GM10266 (cell line): ENCODE measurements around the gene KIF1B.
"Not testable (repeated sequence)": the region's sequence is repeated elsewhere in the genome, so short reads cannot be mapped to it uniquely, and the experiment has no call there.

Experiments
- DNase-seq: peaks from one replicate; pipeline ENCODE4 v3.0.0; 2012; ENCODE audit errors: extremely low spot score
- TF ChIP-seq, protein P1 (sequence below): IDR thresholded peaks from 2 replicates; pipeline ENCODE4 v1.5.1; 2012; ENCODE audit warnings: mild to moderate bottlenecking, low read depth; ENCODE audit not compliant: control insufficient read depth, insufficient read depth; ENCODE audit errors: missing control alignments

Gene KIF1B

GRCh38 chr1:10217748-10218441 is 7.5 kb downstream of the KIF1B start:
- TF ChIP-seq, protein P1, sequence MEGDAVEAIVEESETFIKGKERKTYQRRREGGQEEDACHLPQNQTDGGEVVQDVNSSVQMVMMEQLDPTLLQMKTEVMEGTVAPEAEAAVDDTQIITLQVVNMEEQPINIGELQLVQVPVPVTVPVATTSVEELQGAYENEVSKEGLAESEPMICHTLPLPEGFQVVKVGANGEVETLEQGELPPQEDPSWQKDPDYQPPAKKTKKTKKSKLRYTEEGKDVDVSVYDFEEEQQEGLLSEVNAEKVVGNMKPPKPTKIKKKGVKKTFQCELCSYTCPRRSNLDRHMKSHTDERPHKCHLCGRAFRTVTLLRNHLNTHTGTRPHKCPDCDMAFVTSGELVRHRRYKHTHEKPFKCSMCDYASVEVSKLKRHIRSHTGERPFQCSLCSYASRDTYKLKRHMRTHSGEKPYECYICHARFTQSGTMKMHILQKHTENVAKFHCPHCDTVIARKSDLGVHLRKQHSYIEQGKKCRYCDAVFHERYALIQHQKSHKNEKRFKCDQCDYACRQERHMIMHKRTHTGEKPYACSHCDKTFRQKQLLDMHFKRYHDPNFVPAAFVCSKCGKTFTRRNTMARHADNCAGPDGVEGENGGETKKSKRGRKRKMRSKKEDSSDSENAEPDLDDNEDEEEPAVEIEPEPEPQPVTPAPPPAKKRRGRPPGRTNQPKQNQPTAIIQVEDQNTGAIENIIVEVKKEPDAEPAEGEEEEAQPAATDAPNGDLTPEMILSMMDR = no peak
- DNase-seq = no peak

GRCh38 chr1:10220200-10220599 is 9.8 kb downstream of the KIF1B start:
- TF ChIP-seq, protein P1 = no peak

DNA sequence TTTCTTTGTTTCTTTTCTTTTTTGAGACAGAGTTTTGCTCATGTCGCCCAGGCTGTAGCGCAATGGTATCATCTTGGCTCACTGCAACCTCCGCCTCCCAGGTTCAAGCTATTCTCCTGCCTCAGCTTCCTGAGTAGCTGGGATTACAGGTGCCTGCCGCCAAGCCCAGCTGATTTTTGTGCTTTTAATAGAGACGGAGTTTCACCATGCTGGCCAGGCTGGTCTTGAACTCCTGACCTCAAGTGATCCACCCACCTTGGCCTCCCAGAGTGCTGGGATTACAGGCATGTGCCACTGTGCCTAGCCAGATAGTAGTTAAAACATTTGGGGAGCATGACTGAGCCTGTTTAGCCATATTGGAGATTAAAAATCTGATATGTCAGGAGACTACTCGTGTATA is 10.3 kb downstream of the KIF1B start:
- not testable (repeated sequence) for DNase-seq

More at GRCh38 chr1:10220200-10220599, 9.8 kb downstream of the KIF1B start:
- no peak for DNase-seq

GRCh38 chr1:10225573-10225972 is 15.2 kb downstream of the KIF1B start:
- TF ChIP-seq, protein P1 = no peak
- DNase-seq = no peak

- no peak for DNase-seq
- TF ChIP-seq, protein P1 = no peak
Observed at GRCh38 chr1:10228528-10228927, 18.2 kb downstream of the KIF1B start.

- TF ChIP-seq, protein P1 = no peak
- DNase-seq = no peak
Observed at GRCh38 chr1:10229903-10230302, 19.5 kb downstream of the KIF1B start.

DNA sequence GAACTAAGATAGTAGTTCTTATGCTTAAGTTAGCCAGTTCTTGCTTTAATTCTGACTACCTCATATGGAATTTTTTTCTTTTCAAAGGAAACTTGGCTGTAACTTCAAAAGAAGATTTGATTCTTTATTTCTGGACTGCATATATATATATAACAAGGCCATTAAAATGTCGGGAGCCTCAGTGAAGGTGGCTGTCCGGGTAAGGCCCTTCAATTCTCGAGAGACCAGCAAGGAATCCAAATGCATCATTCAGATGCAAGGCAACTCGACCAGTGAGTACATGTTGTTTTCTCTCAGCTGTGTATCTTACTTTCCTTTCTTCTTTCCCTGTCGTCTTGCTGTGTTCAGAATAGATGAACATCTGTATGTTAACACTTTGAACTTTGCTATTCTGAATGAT is 21.8 kb downstream of the KIF1B start:
- TF ChIP-seq, protein P1 = no peak
- DNase-seq = no peak
